SJCRH30 (cell line): ENCODE results near the gene TRMT6. TPM values are rescaled to one million over a fixed set of nuclear protein-coding genes. Genes with fewer than 3 reads are reported as not detected.

Experiments used
- DNase-seq, 2 experiments: peaks; one replicate each; pipeline ENCODE4 v3.0.0-alpha.2; 2015 to 2020
- H3K27ac ChIP-seq: fragments of 250-450 bp; sonication (Bioruptor Pico); 2 replicates; pipeline ENCODE4 v1.5.1; 2020; ENCODE audit warnings: mild to moderate bottlenecking, moderate library complexity
- H3K27me3 ChIP-seq: fragments of 250-450 bp; sonication (Bioruptor Pico); 2 replicates; pipeline ENCODE4 v1.5.1; 2020; ENCODE audit warnings: mild to moderate bottlenecking, moderate library complexity
- H3K36me3 ChIP-seq: fragments of 250-450 bp; sonication (Bioruptor Pico); 2 replicates; pipeline ENCODE4 v1.5.1; 2020; ENCODE audit warnings: mild to moderate bottlenecking, moderate library complexity
- H3K4me1 ChIP-seq: fragments of 250-450 bp; sonication (Bioruptor Pico); 2 replicates; pipeline ENCODE4 v1.5.1; 2020; ENCODE audit warnings: mild to moderate bottlenecking, moderate library complexity
- H3K4me3 ChIP-seq: fragments of 250-450 bp; sonication (Bioruptor Pico); 2 replicates; pipeline ENCODE4 v1.5.1; 2020; ENCODE audit warnings: mild to moderate bottlenecking, moderate library complexity
- H3K9me3 ChIP-seq: fragments of 250-450 bp; sonication (Bioruptor Pico); replicated peaks from 2 replicates; pipeline ENCODE4 v1.5.1; 2020; ENCODE audit warnings: mild to moderate bottlenecking, moderate library complexity
- total RNA-seq: library from RNA; depleted of rRNA; stranded (reverse); fragments of >200 nt; shearing (Covaris generic); gene quantifications from 2 replicates; pipeline ENCODE4 v1.2.3, GENCODE V29; 2014; rRNA removed

The TRMT6 gene, protein sequence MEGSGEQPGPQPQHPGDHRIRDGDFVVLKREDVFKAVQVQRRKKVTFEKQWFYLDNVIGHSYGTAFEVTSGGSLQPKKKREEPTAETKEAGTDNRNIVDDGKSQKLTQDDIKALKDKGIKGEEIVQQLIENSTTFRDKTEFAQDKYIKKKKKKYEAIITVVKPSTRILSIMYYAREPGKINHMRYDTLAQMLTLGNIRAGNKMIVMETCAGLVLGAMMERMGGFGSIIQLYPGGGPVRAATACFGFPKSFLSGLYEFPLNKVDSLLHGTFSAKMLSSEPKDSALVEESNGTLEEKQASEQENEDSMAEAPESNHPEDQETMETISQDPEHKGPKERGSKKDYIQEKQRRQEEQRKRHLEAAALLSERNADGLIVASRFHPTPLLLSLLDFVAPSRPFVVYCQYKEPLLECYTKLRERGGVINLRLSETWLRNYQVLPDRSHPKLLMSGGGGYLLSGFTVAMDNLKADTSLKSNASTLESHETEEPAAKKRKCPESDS
- 39.6 and 47.1 TPM in 2 replicates for total RNA-seq

DNA sequence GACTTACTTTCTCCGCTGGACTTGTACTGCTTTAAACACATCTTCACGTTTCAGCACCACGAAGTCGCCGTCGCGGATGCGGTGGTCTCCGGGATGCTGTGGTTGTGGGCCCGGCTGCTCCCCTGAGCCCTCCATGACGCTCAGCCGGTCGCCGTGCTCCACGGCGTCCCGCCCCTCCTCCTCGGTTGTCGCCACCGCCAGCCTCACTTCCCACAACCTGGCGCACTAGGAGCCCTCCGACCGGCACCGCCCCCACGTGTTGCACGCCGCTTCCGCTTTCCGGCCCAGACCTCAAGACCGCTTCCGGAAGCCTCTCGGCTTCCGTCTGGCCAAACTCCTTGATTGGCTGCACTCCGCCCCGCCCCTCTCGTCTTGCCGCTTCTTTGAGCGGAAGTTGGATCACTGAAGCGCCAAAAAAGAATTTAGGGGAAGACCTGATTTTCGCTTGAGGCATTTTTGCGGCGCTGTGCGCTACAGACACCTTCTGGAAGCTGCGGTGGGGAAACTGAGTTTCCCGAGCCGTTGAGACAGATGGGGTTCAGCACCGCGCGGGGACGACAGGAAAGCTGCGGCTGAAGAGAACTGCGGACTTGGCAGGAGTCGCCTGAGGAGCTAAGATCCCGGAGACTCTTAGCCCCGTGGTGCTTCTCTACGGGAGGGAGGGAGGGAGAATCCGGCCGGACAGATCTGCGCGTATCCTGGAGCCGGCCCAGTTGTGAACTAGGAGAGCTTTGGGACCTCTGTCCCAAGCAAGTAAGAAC, at the start of gene TRMT6, which contains the start of gene MCM8:
TSS of gene TRMT6 (minus strand) at position 263 of the 761 bp plus-strand sequence. CDS start at position 135, 128 bp downstream.
TSS of gene MCM8 (plus strand) at position 382 of the 761 bp plus-strand sequence. CDS start 1,364 bp downstream, outside the sequence.
- DNase-seq: peak; percentile 98
- Histone ChIP-seq H3K27ac (peak within 1 kb of the TSS; percentile 74), H3K36me3 (peaks cover 42% of the 10 kb centered on the region), H3K27me3 (no peaks in the 10 kb centered on the region), H3K9me3 (no peaks in the 10 kb centered on the region), H3K4me3 (peak within 1 kb of the TSS; percentile 80), H3K4me1 (peaks cover 2% of the 10 kb centered on the region; the same call in 1 of the 2 replicates)

DNA sequence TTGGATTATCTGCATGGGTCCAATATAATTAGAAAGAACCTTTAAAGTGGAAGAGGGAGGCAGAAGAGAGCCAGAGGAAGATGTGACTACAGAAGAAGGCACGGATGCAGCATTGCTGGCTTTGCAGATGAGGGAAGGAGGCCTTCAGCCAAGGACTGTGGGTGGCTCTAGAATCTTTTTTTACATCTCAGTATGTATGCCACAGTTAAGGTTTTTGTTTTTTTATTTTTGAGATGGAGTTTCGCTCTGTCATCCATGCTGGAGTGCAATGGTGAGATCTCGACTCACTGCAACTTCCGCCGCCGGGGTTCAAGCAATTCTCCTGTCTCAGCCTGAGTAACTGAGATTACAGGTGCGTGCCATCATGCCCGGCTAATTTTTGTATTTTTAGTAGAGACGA, 49.5 kb upstream of the TRMT6 start:
- Histone ChIP-seq H3K36me3 (peaks cover 30% of the 10 kb centered on the region), H3K4me1 (no peaks in the 10 kb centered on the region), H3K9me3 (no peaks in the 10 kb centered on the region), H3K27ac (no peak overlapping the region), H3K4me3 (no peak overlapping the region), H3K27me3 (no peaks in the 10 kb centered on the region)
- DNase-seq: no peak

DNA sequence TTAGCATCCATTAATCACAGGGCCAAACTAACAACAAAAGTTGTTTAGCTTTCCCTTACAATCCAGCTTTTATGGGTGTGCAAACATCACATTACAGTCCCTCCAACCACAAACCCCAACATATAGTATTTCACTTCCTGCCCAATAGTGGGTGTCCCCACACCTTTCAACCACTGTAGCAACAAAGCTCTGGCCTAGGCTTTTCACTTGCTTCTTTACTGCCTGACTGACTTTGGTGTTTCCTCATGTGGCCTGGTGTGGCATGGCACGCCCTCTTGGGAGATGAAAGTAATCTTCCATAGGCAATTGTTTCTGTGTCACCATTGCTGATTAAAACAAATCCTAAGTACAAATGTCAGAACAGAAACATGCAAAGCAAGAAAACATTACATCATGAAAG, 46.4 kb upstream of the TRMT6 start:
- no peak overlapping the region for H3K4me3 ChIP-seq
- peaks cover 53% of the 10 kb centered on the region for H3K36me3 ChIP-seq
- H3K27ac ChIP-seq: no peak overlapping the region
- H3K4me1 ChIP-seq: no peaks in the 10 kb centered on the region
- no peaks in the 10 kb centered on the region for H3K9me3 ChIP-seq
- peak in 1 of 2 experiments; percentile 18 for DNase-seq
- H3K27me3 ChIP-seq: no peaks in the 10 kb centered on the region

DNA sequence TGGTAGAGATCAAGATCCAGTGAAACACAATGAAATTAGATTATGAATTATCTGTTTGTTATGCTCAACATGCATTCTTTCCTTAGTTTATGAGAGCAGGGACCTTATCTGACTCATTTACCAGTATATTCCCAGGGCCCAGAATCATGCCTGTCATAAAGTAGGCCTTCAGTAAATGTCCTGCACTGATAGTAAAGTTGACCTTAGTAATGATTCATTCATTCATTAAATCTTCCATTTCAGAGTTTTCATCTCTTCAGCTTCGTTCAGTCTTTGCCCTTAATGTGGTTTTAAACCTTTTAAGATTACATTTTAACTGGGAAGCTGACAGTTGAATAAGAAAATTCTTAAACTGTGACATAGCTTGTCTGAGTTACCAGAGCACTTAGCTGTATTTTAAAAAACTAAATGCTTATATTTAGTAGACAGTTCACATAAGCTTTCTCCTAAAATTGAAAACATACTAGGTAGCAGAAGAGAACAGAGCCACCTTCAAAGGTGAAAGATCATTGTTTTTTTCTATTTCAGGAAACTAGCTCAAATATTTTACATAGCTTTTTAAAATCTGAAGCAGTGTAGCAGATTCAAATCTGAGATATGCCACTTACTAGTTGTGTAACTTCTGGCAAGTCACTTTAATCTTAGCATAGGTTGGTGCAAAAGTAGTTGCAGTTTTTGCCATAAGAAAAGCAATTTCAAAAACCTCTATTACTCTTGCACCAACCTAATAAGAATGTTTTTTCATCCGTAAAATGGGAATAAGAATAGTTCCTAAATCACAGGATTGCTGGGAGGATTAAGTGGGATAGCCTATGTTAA, 41.5 kb upstream of the TRMT6 start:
- Histone ChIP-seq H3K36me3 (peaks cover 78% of the 10 kb centered on the region), H3K9me3 (no peaks in the 10 kb centered on the region), H3K4me1 (no peaks in the 10 kb centered on the region), H3K27ac (no peak overlapping the region), H3K4me3 (no peak overlapping the region), H3K27me3 (no peaks in the 10 kb centered on the region)
- no peak for DNase-seq

DNA sequence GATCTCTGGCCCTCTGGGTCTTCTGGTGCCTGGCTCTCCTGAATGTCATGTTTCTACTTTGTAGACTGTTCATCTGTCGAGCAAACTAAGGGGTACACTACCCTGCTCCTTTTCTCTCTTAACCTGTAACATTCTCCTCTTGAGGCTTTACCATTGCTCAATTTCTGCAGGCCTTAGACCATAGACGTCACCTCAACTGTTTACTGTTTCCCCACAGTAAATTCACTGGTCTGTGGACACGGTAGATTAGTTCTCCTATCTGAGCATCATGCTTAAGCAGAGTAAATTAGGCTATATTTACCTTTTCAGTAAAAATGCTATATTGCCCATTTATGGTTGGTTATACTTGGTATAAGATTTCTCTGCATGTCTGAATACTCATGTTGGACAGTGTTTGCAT, 40.6 kb upstream of the TRMT6 start:
- Histone ChIP-seq H3K27ac (no peak overlapping the region), H3K9me3 (no peaks in the 10 kb centered on the region), H3K27me3 (no peaks in the 10 kb centered on the region), H3K36me3 (peaks cover 86% of the 10 kb centered on the region), H3K4me1 (no peaks in the 10 kb centered on the region), H3K4me3 (no peak overlapping the region)
- no peak for DNase-seq

DNA sequence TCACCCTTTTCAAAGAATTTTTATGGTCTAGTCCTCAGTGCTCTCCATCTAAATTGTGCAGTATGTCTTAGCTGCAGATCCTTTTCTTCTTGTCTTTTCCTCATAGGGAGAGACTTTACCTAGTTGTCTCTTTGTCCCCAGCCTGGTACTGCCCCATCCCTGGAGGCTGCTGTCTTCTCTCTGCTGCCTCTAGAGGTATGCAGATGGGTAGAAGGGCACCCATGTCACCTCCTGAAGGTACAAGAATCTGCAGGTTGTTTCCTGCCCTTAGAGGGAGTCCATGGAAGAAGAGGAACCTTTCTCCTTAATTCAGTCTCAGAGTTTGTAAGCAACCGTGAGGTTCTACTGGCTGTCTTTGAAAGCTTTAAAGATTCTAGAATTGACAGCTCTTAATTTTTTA, 39.2 kb upstream of the TRMT6 start:
- H3K27ac ChIP-seq: no peak overlapping the region
- no peak overlapping the region for H3K4me3 ChIP-seq
- no peak for DNase-seq
- H3K9me3 ChIP-seq: no peaks in the 10 kb centered on the region
- no peaks in the 10 kb centered on the region for H3K27me3 ChIP-seq
- peaks cover 84% of the 10 kb centered on the region for H3K36me3 ChIP-seq
- no peaks in the 10 kb centered on the region for H3K4me1 ChIP-seq

DNA sequence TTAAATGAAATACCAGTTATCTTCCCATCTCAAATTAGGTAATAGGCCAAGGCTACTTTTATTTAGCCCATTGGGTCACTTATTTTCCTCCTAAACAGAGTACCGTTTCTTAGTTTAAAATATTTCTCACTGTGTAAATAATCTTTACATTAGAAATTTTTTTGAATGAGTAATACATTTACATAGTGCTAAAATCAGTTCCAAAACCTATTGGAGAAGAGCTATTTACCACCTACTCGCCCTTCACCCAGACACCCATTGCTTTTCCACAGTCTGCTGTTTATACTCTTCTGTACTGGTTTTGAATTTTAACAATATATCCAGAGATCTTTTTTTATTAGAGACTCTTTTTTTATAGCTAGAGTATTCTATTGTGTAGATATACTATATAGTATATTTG, 37.0 kb upstream of the TRMT6 start:
- H3K36me3 ChIP-seq: peaks cover 83% of the 10 kb centered on the region
- no peak for DNase-seq

DNA sequence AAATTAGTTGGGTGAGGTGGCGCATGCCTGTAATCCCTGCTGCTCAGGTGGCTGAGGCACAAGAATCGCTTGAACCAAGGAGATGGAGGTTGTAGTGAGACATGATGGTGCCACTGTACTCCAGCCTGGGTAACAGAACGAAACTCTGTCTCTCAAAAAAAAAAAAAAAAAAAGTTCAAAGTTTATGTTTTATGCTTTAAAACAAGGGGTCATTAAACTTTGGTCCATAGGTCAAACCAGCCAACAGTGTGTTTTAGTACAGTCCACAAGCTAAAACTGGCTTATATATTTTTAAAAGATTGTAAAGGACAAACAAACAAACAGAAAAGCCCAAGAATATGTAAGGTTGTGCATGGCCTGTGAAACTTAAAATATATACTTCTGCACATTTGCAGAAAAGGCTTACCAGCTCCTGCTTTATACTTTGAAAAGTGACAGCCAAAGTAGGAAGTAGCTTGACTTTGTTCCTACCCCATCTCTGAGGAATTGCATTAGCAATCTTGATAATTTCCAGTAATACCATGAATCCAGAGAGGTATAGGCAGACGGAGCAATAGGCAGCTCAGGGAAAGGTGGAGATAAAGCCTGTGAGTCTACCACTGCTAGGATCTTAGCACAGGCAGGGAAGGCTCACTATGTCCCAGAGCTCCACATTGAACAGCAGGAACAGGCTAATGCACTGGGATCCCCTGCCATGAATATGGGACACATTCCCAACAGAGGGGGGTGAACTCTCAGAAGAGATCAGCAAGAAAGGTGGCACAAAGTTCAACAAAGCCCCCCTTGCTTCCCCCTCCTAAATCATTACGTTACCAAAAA, 30.6 kb upstream of the TRMT6 start:
- no peak overlapping the region for H3K4me3 ChIP-seq
- H3K36me3 ChIP-seq: peaks cover 84% of the 10 kb centered on the region
- H3K9me3 ChIP-seq: no peaks in the 10 kb centered on the region
- no peaks in the 10 kb centered on the region for H3K4me1 ChIP-seq
- no peaks in the 10 kb centered on the region for H3K27me3 ChIP-seq
- no peak overlapping the region for H3K27ac ChIP-seq
- no peak for DNase-seq

More for the DNA sequence above, 37.0 kb upstream of the TRMT6 start:
- Histone ChIP-seq H3K4me3 (no peak overlapping the region), H3K27ac (no peak overlapping the region), H3K4me1 (no peaks in the 10 kb centered on the region), H3K27me3 (no peaks in the 10 kb centered on the region), H3K9me3 (no peaks in the 10 kb centered on the region)

DNA sequence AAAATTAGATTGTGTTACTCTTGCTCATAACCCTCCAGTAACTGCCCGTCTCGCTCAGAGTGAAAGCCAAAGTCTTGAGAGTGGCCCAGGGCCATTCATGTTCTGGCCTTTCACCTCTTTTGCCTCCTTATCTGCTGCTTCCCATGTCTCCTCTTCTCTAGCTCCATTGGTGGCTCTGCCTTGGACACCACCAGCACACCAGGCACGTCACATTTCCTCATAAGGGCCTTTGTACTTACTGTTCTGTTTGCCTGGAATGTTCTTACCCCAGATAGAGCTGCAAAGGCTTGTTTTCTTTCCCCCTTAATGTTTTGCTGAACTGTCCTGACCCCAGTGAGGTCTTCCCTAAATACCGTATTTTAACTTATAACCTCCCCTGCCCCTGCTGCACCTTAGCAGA, 29.5 kb upstream of the TRMT6 start:
- Histone ChIP-seq H3K27me3 (no peaks in the 10 kb centered on the region), H3K4me1 (no peaks in the 10 kb centered on the region), H3K27ac (no peak overlapping the region), H3K36me3 (peaks cover 77% of the 10 kb centered on the region), H3K4me3 (no peak overlapping the region), H3K9me3 (no peaks in the 10 kb centered on the region)
- no peak for DNase-seq

DNA sequence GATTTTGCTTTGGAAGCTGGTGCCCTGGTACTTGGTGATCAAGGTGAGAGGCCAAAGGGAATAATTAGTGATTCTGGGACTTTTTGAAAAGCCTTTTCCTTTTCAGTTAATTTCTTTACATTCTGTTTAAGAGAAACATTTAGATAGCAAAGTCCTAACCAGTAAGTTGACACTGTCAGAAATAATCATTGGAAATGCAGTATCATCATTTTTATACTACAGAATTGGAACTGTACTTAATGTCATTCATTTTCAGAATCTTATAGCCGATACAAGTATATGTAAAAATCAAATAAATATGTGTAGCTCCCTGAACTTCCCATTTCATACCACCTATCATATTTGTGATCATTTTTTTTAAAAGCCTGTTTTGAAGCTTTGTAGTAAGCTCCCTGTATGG, 27.6 kb upstream of the TRMT6 start:
- no peaks in the 10 kb centered on the region for H3K9me3 ChIP-seq
- H3K36me3 ChIP-seq: peaks cover 81% of the 10 kb centered on the region
- no peak overlapping the region for H3K4me3 ChIP-seq
- no peaks in the 10 kb centered on the region for H3K4me1 ChIP-seq
- H3K27me3 ChIP-seq: no peaks in the 10 kb centered on the region
- no peak overlapping the region for H3K27ac ChIP-seq
- no peak for DNase-seq

DNA sequence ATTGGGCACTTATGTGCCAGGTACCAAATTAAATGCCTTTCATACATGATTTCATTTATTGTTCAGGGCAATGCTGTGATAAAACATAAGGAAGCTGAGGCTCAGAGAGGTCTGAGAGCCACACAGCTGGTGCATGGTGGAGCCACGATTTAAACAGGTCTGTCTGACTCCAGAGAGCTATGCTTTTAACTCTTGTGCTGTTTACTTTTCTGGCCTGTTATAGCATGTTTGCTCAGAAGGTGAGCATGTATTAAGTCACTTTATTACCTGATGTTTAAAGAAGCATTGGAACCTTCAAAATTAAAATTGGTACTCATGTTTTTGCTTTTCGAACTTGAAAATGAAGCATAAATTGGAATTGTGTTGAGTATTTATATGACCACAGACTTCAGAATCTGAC, 26.9 kb upstream of the TRMT6 start:
- H3K27ac ChIP-seq: no peak overlapping the region
- H3K36me3 ChIP-seq: peaks cover 80% of the 10 kb centered on the region

DNA sequence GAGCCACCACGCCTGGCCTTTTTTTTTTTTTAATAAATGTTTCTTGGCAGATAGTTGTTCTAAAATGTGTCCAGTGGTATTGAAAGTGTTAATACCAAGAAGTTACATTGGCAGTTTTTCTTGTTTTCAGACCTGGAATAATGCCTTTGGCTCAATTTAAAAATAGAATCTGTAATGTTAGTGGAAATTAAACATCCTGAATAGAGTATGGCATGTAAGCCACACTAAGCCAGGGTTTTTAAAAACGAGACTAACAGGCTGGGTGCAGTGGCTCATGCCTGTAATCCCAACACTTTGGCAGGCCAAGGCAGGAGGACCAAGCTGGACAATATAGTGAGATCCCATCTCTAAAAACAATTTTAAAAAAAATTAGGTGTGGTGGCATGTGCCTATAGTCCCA, 25.4 kb upstream of the TRMT6 start:
- DNase-seq: no peak
- Histone ChIP-seq H3K27me3 (no peaks in the 10 kb centered on the region), H3K4me1 (no peaks in the 10 kb centered on the region), H3K9me3 (no peaks in the 10 kb centered on the region), H3K4me3 (no peak overlapping the region), H3K27ac (no peak overlapping the region), H3K36me3 (peaks cover 80% of the 10 kb centered on the region)

More for the DNA sequence above, 26.9 kb upstream of the TRMT6 start:
- no peak for DNase-seq
- Histone ChIP-seq H3K9me3 (no peaks in the 10 kb centered on the region), H3K4me3 (no peak overlapping the region), H3K4me1 (no peaks in the 10 kb centered on the region), H3K27me3 (no peaks in the 10 kb centered on the region)

DNA sequence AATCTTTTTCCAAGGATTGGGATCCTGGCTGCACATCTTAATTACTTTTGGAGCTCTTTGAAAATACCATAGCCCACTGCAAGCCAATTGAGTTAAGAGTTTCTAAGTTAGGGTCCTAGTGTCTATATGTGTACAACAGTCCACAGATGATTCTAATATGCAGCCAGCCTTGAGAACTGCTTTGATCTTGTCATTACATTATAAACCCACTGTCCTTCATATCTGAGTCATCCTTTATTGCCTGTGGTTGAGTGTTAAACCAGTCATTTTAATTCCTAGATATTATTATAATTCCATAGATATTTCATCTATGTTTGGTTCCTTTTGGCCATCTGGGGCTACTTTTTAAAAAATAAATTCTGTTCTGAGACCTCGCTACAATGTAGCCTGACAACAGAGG, 24.2 kb upstream of the TRMT6 start:
- H3K9me3 ChIP-seq: no peaks in the 10 kb centered on the region
- H3K4me1 ChIP-seq: no peaks in the 10 kb centered on the region
- H3K27me3 ChIP-seq: no peaks in the 10 kb centered on the region
- peaks cover 81% of the 10 kb centered on the region for H3K36me3 ChIP-seq
- no peak overlapping the region for H3K27ac ChIP-seq
- DNase-seq: no peak
- no peak overlapping the region for H3K4me3 ChIP-seq

DNA sequence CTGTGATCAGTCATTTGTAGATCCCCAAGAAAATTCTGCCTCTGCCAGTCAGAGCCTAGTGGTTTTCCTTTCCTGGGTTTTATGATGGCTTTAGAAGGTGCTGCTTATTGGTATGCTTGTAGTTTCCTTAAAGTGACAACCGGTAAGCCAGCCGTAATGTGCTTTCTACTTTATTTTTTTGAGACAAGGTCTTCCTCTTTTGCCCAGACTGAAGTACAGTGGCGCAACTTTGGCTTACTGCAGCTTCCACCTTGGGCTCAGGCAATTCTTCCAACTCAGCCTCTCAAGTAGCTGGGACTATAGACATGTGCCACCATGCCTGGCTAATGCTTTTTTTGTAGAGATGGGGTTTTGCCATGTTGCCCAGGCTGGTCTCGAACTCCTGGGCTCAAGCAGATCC, 23.6 kb upstream of the TRMT6 start:
- no peaks in the 10 kb centered on the region for H3K4me1 ChIP-seq
- H3K27me3 ChIP-seq: no peaks in the 10 kb centered on the region
- H3K9me3 ChIP-seq: no peaks in the 10 kb centered on the region
- no peak overlapping the region for H3K4me3 ChIP-seq
- peaks cover 80% of the 10 kb centered on the region for H3K36me3 ChIP-seq
- H3K27ac ChIP-seq: no peak overlapping the region
- DNase-seq: no peak
